G401.6 (cell line): ENCODE measurements around the gene MIEF1.
"Not testable (repeated sequence)": the region's sequence is repeated elsewhere in the genome, so short reads cannot be mapped to it uniquely, and the experiment has no call there.

Experiments used
- FAIRE-seq: peaks from 2 replicates; lab custom pipeline; 2012; peaks lifted over from hg19 to GRCh38; lab: Jason Lieb, UNC

MIEF1 gene

GRCh38 chr22:39490966-39491680 is 11.0 kb upstream of the MIEF1 start:
- FAIRE-seq = no peak

DNA sequence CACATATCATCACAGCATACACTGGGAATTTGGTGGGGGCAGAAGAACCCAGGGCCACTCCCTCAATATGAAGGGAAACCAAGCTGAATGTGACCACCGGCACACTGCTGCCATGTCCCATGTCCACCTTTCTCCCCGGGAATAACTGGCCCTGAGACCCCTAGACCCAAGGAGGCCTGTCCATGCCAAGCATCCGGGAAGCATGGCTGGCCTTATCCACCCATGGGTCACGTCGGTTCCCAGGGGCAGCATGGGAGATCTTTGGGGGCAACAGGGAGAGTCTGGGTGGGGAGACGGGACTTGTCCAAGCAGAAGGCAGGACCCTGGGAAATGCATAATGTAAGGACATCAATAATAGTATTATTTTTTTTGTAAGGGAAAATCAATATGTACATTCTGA is 10.4 kb upstream of the MIEF1 start:
- no peak for FAIRE-seq

DNA sequence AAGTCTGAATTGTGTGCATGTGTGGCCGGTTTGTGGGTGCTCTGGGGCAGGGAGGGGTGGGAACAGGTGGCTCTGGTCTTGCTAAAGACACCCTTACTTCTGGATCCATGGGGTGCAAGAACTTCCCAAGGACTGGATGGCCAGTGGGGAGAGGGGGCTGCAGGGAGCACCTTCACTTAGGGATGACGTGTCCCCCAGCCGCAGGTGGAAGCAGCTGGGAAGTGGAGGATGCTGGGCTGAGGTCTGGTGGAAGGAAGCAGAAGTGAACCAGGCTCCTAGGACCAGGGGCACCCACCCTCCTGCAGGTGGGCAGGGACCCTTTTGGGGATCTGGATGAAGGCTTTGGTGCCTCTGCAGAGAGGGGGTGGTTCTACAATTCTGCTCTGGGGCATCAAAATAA is 9.9 kb upstream of the MIEF1 start:
- no peak for FAIRE-seq

DNA sequence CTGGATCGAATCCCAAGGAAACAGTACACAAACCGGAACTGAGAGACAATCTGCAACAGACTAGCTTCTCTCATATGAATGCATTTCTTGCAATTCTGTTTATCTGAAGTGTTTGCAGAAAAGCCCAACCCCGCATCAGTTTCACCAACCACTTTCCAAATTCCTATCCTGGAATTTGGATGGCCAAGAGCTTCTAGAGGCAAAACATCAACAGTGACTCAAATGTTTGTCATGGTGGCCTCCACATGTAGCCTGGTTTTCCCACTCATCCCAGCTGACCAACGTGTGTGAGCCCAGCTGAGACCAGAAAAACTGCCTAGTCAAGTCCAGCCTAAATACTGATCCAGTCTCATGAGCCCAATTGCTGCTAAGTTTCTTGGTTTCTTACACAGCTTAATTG is 8.3 kb upstream of the MIEF1 start:
- FAIRE-seq = no peak

GRCh38 chr22:39494471-39495120 is 7.5 kb upstream of the MIEF1 start:
- FAIRE-seq = no peak

GRCh38 chr22:39496131-39496838 is 5.8 kb upstream of the MIEF1 start:
- FAIRE-seq = peak; percentile 71

DNA sequence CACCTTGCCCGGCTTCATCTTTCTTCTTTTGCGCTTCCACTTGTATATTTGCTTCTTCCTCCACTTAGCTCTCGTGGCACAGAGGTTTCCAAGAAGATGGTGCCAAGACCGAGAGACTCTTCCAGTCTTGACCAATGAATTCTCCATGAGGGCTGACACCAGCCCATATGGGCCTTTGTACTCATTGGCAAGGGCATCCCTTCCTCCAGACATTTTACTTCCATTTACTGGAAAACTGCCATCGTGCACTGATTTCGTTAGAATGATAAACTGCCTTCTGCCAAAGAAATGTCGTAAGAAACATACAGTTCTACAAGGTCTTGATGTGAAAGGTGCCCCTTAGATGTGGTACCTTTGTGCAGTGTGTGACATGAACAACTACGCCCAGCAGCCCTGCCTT is 4.7 kb upstream of the MIEF1 start:
- FAIRE-seq = no peak

DNA sequence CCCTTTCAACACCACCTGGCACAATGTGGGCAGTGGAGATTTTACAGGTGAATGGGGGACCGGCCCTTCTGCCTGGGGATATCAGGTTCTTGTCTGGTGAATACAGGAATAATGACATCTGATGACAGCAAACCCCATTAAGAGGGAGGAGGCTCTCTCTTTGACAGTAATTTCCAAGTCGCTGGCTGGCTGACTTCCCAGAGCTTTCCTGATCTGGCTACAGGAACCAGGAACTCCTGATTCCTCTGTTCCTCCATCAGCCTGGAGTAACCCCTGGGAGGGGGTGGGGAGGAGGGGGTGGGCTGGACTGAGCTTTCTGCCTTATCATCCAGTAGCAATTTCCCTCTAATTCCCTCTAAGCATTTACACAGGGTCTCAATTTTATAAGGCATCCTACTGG is 3.7 kb upstream of the MIEF1 start:
- FAIRE-seq = no peak

- no peak for FAIRE-seq
Observed at GRCh38 chr22:39498802-39499201, 3.3 kb upstream of the MIEF1 start.

DNA sequence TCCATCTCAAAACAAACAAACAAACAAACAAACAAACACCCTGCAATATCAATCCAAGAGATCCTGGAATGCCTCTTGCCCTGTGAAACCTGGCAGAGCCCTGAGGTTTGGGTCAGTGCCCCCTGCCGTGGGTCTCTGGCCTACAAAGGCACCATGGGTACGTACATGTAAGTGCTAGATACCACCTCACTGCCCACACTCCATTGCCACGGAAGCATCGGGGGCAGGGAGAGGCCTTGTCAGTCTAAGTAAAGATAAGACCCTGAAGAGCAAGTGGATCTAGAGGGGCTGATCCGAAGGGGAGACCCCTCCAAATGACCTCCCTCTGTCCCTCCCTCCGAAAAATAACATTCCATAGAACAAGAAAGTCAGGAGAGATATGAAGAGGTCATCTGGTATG is 2.0 kb upstream of the MIEF1 start:
- no peak for FAIRE-seq

DNA sequence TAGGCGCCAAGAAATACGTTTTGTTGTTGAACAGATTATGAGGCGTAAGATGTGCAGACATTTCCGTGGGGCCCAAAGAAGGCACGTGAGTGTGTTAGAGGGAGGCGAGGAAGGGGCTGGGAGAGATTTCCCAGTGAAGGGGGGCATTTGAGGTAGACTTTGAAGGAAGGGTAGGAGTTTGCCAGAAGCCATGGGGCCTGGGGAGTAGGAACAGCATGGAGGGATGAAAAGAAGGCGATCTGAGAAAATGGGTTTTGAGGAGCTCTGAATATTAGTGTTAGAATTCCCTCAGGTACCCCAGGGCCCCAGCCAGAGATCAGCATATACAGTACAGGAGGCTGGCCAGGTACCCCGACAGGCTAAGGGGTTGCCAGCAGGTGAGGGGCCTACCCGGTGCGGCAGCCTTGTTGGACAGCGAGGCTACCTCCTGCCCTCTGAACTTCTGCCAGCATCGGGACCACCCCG is 414 bp upstream of the MIEF1 start:
- FAIRE-seq = no peak

- FAIRE-seq = no peak
Observed at GRCh38 chr22:39502789-39503409, 809 bp downstream of the MIEF1 start.

DNA sequence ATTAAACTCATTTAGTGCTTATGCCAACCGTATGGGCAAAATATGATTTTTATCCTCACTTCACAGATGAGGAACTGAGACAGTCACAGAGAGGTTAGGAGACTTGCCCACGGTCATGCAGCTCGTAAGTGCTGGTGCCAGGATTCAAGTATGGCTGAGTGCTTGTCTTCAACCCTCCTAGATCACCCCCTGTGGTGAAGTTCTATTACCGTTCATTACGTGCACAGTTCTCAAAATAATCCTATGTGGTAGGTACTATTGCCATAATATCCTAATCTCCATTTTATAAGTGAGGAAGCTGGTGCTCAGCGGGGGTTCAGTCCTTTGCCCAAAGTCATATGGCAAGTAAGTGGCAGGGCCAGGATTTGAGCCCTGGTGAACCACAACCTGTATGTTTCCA is 1.5 kb downstream of the MIEF1 start:
- FAIRE-seq = no peak

- FAIRE-seq = no peak
Observed at GRCh38 chr22:39504071-39504470, 2.0 kb downstream of the MIEF1 start.

- not testable (repeated sequence) for FAIRE-seq
Observed at GRCh38 chr22:39507021-39507420, 4.9 kb downstream of the MIEF1 start.

DNA sequence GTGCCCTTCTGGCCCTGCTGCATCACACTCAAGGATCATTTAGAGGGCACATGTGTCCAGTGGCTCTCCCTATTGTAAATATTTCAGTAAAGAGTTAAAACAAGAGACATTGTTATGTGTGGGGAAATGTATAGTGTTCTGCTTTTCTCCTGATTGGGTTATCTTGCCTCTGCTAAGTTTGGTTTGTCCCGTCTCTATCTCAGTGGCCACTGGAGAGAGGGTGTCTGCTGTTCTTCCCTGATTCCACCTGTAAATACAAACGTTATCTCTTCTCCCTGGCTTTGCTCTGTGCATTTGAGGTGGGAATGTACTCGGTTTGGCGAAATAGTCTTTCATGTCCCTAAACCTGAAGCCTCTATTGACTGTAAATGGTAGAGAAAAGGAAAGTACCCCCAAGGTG is 6.3 kb downstream of the MIEF1 start:
- FAIRE-seq = no peak

DNA sequence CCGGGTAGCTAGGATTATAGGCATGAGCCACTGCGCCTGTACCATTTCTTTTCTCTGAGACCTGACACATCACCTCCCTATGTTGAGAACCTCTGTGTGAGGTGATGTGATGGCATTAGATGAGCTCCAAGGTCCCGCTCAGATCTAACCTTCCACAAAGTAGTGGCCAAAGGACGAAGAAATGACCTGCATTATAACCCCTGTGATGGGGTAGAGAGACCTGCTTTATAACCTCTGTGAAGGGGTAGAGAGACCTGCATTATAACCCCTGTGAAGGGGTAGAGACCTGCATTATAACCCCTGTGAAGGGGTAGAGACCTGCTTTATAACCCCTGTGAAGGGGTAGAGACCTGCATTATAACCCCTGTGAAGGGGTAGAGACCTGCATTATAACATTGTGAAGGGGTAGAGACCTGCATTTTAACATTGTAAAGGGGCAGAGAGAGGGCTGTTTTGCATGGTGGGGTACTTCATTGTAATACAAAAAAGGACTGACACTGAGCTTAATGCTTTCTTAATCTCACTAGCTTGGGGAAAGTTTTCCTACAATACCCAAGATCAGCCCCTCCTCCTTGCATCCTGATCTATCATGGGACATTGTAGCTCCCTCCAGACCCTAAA is 8.5 kb downstream of the MIEF1 start:
- no peak for FAIRE-seq

DNA sequence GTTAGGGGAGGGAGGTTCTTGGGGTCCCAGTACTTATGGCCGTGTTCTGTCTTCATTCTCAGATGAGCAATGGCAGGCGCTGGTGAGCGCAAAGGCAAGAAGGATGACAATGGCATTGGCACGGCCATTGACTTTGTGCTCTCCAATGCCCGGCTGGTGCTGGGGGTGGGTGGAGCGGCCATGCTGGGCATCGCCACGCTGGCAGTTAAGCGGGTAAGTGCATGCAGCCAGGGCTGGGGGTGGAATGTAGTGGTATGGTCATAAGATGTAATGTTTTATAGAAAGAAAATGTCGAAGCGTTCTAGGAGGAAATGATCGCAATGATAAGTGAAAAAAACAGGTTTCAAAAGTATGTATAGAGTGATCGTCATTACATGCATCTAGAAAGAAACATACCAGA is 9.1 kb downstream of the MIEF1 start:
- FAIRE-seq = no peak

- no peak for FAIRE-seq
Observed at GRCh38 chr22:39512026-39512425, 9.9 kb downstream of the MIEF1 start.

GRCh38 chr22:39513791-39514190 is 11.7 kb downstream of the MIEF1 start:
- FAIRE-seq = no peak

- FAIRE-seq = no peak
Observed at GRCh38 chr22:39514373-39514973, 12.4 kb downstream of the MIEF1 start.
